ENCODE data around the gene CCDC33.

DNA sequence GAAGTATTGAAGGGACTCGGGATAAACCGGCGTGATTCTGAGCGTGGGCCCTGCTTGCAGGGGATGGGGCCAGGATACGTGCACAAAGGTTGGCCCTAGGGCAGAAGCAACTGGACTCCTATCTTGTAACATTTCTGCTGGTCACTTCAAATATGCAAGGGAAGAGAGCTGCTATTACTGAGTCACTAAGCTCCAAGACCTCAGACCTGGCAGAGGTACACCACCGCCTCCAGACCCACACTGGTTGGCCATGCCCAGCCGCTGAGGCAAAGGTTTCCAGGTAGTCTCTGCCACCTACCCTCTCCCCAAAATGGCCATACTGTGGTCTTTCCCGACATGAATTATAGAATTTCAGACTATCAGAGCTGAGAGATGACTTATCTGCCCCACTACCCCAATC, 20.2 kb upstream of the CCDC33 start:
- no peak for TF ChIP-seq POLR2A (IDR thresholded peaks at IDR 0.05)
- TF ChIP-seq, protein P1, sequence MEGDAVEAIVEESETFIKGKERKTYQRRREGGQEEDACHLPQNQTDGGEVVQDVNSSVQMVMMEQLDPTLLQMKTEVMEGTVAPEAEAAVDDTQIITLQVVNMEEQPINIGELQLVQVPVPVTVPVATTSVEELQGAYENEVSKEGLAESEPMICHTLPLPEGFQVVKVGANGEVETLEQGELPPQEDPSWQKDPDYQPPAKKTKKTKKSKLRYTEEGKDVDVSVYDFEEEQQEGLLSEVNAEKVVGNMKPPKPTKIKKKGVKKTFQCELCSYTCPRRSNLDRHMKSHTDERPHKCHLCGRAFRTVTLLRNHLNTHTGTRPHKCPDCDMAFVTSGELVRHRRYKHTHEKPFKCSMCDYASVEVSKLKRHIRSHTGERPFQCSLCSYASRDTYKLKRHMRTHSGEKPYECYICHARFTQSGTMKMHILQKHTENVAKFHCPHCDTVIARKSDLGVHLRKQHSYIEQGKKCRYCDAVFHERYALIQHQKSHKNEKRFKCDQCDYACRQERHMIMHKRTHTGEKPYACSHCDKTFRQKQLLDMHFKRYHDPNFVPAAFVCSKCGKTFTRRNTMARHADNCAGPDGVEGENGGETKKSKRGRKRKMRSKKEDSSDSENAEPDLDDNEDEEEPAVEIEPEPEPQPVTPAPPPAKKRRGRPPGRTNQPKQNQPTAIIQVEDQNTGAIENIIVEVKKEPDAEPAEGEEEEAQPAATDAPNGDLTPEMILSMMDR (IDR thresholded peaks at IDR 0.05): no peak
